Transverse colon (tissue), 4 donors: ENCODE results near the gene SLC29A3. TPM values are rescaled to one million over a fixed set of nuclear protein-coding genes. Genes with fewer than 3 reads are reported as not detected.

Source experiments
- DNase-seq: peaks from one replicate; pipeline ENCODE4 v3.0.0-alpha.2; 2019
- H3K27ac ChIP-seq, 4 donors: fragments of 200-600 bp; sonication (generic); 2 replicates each; pipeline ENCODE4 v1.5.1; 2016 to 2018; ENCODE audit warnings: inconsistent platforms in 4 of 4
- H3K27me3 ChIP-seq: fragments of 200-600 bp; sonication (generic); 2 replicates; pipeline ENCODE4 v1.5.1; 2017; ENCODE audit warnings: inconsistent platforms
- H3K36me3 ChIP-seq, 4 donors: fragments of 200-600 bp; sonication (generic); 2 replicates each; pipeline ENCODE4 v1.5.1; 2017 to 2019; ENCODE audit warnings: inconsistent platforms in 4 of 4
- H3K4me1 ChIP-seq, 4 donors: fragments of 200-600 bp; sonication (generic); 2 replicates each; pipeline ENCODE4 v1.5.1; 2017 to 2020; ENCODE audit warnings: inconsistent platforms in 4 of 4
- H3K4me3 ChIP-seq, 4 donors: fragments of 200-600 bp; sonication (generic); 1 replicate in 1 of 4; 2 replicates in 3 of 4; pipeline versions ENCODE4 v1.5.1 to v1.6.1; 2017 to 2019; ENCODE audit warnings: inconsistent platforms in 4 of 4
- H3K9me3 ChIP-seq, 2 donors: fragments of 200-600 bp; sonication (generic); 2 replicates each; pipeline ENCODE4 v1.5.1; 2017 to 2019; ENCODE audit warnings: inconsistent platforms in 2 of 2
- EP300 ChIP-seq: sonication (generic); formaldehyde crosslinking; IDR thresholded peaks from one replicate; pipeline ENCODE4 v1.6.1; 2017; ENCODE audit warnings: antibody characterized with exemption, low read depth
- POLR2A ChIP-seq: fragments of 450-650 bp; IDR thresholded peaks from one replicate; pipeline ENCODE4 v1.6.1; 2016; ENCODE audit warnings: antibody characterized with exemption, mild to moderate bottlenecking, moderate library complexity
- POLR2AphosphoS5 ChIP-seq, 3 donors: sonication (generic); formaldehyde crosslinking; IDR thresholded peaks; one replicate each; pipeline ENCODE4 v1.6.1; 2016; ENCODE audit warnings: antibody characterized with exemption in 3 of 3
- WGBS, 2 donors: methylation state at CpG; one replicate each; pipeline ENCODE4 v1.1.5; 2018; ENCODE audit warnings: low coverage in 1 of 2; 5-methylcytosine and 5-hydroxymethylcytosine counted together
- in situ Hi-C, 4 donors: fragments of 200-750 bp; cut with MboI; loops; one replicate each; pipeline versions ENCODE4 v1.15.0 to v1.15.1; 2017; ENCODE audit warnings: low sequenced_read_pairs in 3 of 4, low pct_ligation_motif_present in 1 of 4, low pct_unique_long_range_greater_than_20kb in 1 of 4
- intact Hi-C: fragments of 100-400 bp; cut with DNase I; formaldehyde crosslinking; loops from one replicate; pipeline ENCODE4 v1.15.1; 2023; ENCODE audit warnings: low total_unique reads
- total RNA-seq, 4 donors: library from RNA; depleted of rRNA; stranded (reverse); fragments of >200 nt; gene quantifications; one replicate each; pipeline ENCODE4 v1.1.0, GENCODE V29; 2016
- TF ChIP-seq, protein P1 (sequence below), 5 experiments: fragments of 200-600 bp in 3 of 5; fragments of 450-650 bp in 2 of 5; sonication (generic) in 3 of 5; IDR thresholded peaks; 1 replicate in 2 of 5; 2 replicates in 3 of 5; pipeline ENCODE4 v1.5.1; 2016 to 2017; ENCODE audit warnings: antibody characterized with exemption in 5 of 5, inconsistent platforms in 3 of 5, mild to moderate bottlenecking in 2 of 5, moderate library complexity in 1 of 5

Gene SLC29A3
- total RNA-seq, 4 donors from 2014 or later: 0.75 to 6.4 (median 3.4) TPM

GRCh38 chr10:71378336-71379117 lies 59.5 kb downstream of the SLC29A3 start:
- 43% methylated on average over 6 of the region's 6 CpGs; no CpG with 5 or more reads in 1 of the 2 donors for WGBS, 2 donors
- peak overlapping the region; percentile 5 to 94 (median 89) for H3K27ac ChIP-seq
- H3K9me3 ChIP-seq: no peaks in the 10 kb centered on the region
- in situ Hi-C loops: loop anchor here in 3 of 4 donors (25.0 kb wide), 3 partner anchors 184 to 434 kb away; partner anchors contain the start of gene C10orf105 (in 2 of the 3)
- intact Hi-C loops: no loop called here
- no peak overlapping the region for H3K4me3 ChIP-seq
- TF ChIP-seq EP300 (no peak), POLR2AphosphoS5 (IDR thresholded peaks at IDR 0.05) (no peak), POLR2A (no peak)
- TF ChIP-seq, protein P1, sequence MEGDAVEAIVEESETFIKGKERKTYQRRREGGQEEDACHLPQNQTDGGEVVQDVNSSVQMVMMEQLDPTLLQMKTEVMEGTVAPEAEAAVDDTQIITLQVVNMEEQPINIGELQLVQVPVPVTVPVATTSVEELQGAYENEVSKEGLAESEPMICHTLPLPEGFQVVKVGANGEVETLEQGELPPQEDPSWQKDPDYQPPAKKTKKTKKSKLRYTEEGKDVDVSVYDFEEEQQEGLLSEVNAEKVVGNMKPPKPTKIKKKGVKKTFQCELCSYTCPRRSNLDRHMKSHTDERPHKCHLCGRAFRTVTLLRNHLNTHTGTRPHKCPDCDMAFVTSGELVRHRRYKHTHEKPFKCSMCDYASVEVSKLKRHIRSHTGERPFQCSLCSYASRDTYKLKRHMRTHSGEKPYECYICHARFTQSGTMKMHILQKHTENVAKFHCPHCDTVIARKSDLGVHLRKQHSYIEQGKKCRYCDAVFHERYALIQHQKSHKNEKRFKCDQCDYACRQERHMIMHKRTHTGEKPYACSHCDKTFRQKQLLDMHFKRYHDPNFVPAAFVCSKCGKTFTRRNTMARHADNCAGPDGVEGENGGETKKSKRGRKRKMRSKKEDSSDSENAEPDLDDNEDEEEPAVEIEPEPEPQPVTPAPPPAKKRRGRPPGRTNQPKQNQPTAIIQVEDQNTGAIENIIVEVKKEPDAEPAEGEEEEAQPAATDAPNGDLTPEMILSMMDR (IDR thresholded peaks at IDR 0.05): no peak
- no peaks in the 10 kb centered on the region for H3K27me3 ChIP-seq
- no peaks in the 10 kb centered on the region for H3K36me3 ChIP-seq
- no peak for DNase-seq
- peaks cover 12 to 38% (median 20%) of the 10 kb centered on the region in 4 donors for H3K4me1 ChIP-seq

DNA sequence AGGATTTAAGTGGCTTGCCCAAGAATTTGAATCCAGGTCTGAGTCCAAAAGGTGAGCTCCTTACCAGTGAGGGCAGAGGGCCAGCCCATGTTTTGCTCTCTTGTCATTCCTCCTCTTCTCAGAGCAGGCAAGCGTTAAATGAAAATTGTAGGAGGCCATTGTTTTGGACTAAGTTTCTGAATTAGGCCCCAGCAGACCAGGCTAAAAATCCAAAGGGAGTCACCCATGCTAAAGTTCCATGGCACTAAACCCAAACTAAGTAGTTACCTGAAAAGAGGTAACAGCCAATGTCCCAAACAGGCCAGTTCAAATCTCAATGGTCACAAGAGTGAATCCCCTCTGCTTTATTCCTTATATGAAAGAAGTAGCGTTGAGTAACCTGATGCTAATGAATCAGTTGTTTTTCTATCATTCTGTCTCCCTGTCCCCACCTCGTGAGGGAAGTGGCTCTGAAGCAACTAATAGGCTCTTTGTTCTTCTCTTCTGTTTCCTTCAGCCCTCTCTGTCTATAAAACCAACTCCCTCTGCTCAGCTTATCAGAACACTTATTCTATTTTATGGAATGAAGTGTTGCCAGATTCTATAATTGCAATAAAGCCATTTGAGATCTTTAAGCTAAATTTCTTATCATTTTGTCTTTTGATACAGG lies 60.2 kb downstream of the SLC29A3 start:
- intact Hi-C loops: no loop called here
- H3K4me3 ChIP-seq: no peak overlapping the region
- DNase-seq: no peak
- H3K27me3 ChIP-seq: no peaks in the 10 kb centered on the region
- no peak for TF ChIP-seq POLR2AphosphoS5 (IDR thresholded peaks at IDR 0.05)
- TF ChIP-seq, protein P1 (IDR thresholded peaks at IDR 0.05): no peak
- TF ChIP-seq EP300: no peak
- no peak for TF ChIP-seq POLR2A
- peak overlapping the region in 3 of 4 donors; percentile 5 to 89 (median 89) for H3K27ac ChIP-seq
- no peaks in the 10 kb centered on the region for H3K9me3 ChIP-seq
- 54 to 62% methylated on average over 3 of the region's 3 CpGs for WGBS, 2 donors
- in situ Hi-C loops: loop anchor here in 3 of 4 donors (25.0 kb wide), 3 partner anchors 183 to 433 kb away; partner anchors contain the start of gene C10orf105 (in 2 of the 3)
- peaks cover 12 to 38% (median 20%) of the 10 kb centered on the region in 4 donors for H3K4me1 ChIP-seq
- H3K36me3 ChIP-seq: no peaks in the 10 kb centered on the region

GRCh38 chr10:71380841-71381240 lies 61.8 kb downstream of the SLC29A3 start:
- intact Hi-C loops: loop anchor here (5.0 to 10.0 kb wide), 2 partner anchors 186 to 434 kb away; no protein-coding TSS in a partner anchor
- DNase-seq: no peak
- Histone ChIP-seq H3K9me3 (no peaks in the 10 kb centered on the region), H3K4me1 (peaks cover 12 to 36% (median 18%) of the 10 kb centered on the region in 4 donors), H3K27me3 (no peaks in the 10 kb centered on the region), H3K4me3 (no peak overlapping the region), H3K36me3 (no peaks in the 10 kb centered on the region), H3K27ac (no peak overlapping the region)
- TF ChIP-seq EP300 (no peak), POLR2A (no peak), POLR2AphosphoS5 (IDR thresholded peaks at IDR 0.05) (no peak)
- TF ChIP-seq, protein P1 (IDR thresholded peaks at IDR 0.05): no peak
- in situ Hi-C loops: loop anchor here (10.0 to 25.0 kb wide), 6 partner anchors 181 to 434 kb away; partner anchors contain the start of gene C10orf105 (in 2 of the 4)
- WGBS, 2 donors: 11 to 37% methylated on average over 1 of the region's 1 CpG

DNA sequence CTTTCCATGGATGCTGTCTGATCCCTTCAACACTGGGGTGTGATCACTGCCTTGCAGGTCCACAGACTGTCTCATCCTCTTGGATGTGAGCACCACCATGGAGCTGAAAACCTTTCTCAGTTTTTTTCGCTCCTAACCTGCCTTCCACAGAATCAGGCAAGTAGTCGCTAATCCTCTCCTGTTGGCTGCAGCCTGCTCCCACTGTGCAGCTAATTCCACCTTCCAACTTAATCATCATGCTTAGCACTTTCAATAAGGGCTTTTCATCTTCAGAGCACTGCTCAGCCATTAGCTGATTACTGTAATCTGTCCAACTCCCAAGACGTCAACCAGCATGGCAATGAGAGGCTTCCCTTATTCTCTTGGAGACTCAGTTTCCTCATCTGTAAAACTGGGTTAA lies 62.6 kb downstream of the SLC29A3 start:
- 90 to 92% methylated on average over 2 to 3 of the region's 3 CpGs for WGBS, 2 donors

More for the DNA sequence above, 62.6 kb downstream of the SLC29A3 start:
- H3K27me3 ChIP-seq: no peaks in the 10 kb centered on the region
- intact Hi-C loops (loop anchor here (5.0 to 10.0 kb wide), 2 partner anchors 186 to 433 kb away; no protein-coding TSS in a partner anchor), in situ Hi-C loops (loop anchor here (10.0 to 25.0 kb wide), 6 partner anchors 181 to 433 kb away; partner anchors contain the start of gene C10orf105 (in 2 of the 4))
- H3K9me3 ChIP-seq: no peaks in the 10 kb centered on the region
- no peak overlapping the region for H3K4me3 ChIP-seq
- no peak for DNase-seq
- H3K27ac ChIP-seq: no peak overlapping the region
- peaks cover 9 to 28% (median 15%) of the 10 kb centered on the region in 4 donors for H3K4me1 ChIP-seq
- H3K36me3 ChIP-seq: no peaks in the 10 kb centered on the region
- no peak for TF ChIP-seq POLR2AphosphoS5 (IDR thresholded peaks at IDR 0.05)
- TF ChIP-seq, protein P1 (IDR thresholded peaks at IDR 0.05): no peak
- TF ChIP-seq EP300: no peak
- no peak for TF ChIP-seq POLR2A
